Thoracic aorta (tissue), 2 donors: Measurements from ENCODE around the gene PNMT. TPM values are rescaled to one million over a fixed set of nuclear protein-coding genes. Genes with fewer than 3 reads are reported as not detected.
A peak's percentile ranks its signal among the peaks of the same experiment; 100 is the strongest.

Source experiments
- ATAC-seq: fragments of 150-250 bp; one replicate; pipeline ENCODE4 v1.8.0; 2017; ENCODE audit warnings: low read depth; ENCODE audit not compliant: insufficient number of reproducible peaks, low FRiP score
- DNase-seq: peaks from one replicate; pipeline ENCODE4 v3.0.0-alpha.2; 2020; ENCODE audit warnings: low spot score
- H3K27ac ChIP-seq, 2 donors: fragments of 200-600 bp; sonication (generic); 1 replicate in 1 of 2; 2 replicates in 1 of 2; pipeline ENCODE4 v1.5.1; 2016; ENCODE audit warnings: mild to moderate bottlenecking in 2 of 2, moderate library complexity in 2 of 2
- H3K27me3 ChIP-seq: fragments of 200-600 bp; sonication (generic); replicated peaks from 2 replicates; pipeline ENCODE4 v1.6.0; 2016; ENCODE audit warnings: mild to moderate bottlenecking; ENCODE audit not compliant: insufficient read depth
- H3K36me3 ChIP-seq: fragments of 200-600 bp; sonication (generic); one replicate; pipeline ENCODE4 v1.5.1; 2016
- H3K4me1 ChIP-seq, 2 donors: fragments of 200-600 bp; sonication (generic); 1 replicate in 1 of 2; 2 replicates in 1 of 2; pipeline versions ENCODE4 v1.5.1 to v1.6.0; 2016; ENCODE audit warnings: low read depth in 2 of 2, mild to moderate bottlenecking in 1 of 2; ENCODE audit not compliant: control insufficient read depth in 1 of 2
- H3K4me3 ChIP-seq: fragments of 200-600 bp; sonication (generic); 2 replicates; pipeline ENCODE4 v1.5.1; 2016; ENCODE audit warnings: mild to moderate bottlenecking
- H3K9me3 ChIP-seq: fragments of 200-600 bp; sonication (generic); 2 replicates; pipeline ENCODE4 v1.5.1; 2016
- total RNA-seq, 2 donors: library from RNA; depleted of rRNA; stranded (reverse); fragments of >200 nt; gene quantifications; one replicate each; pipeline versions ENCODE4 v1.1.0 to v1.2.3, GENCODE V29; 2016
- TF ChIP-seq, protein P1 (sequence below): fragments of 200-600 bp; sonication (generic); IDR thresholded peaks from one replicate; pipeline ENCODE4 v1.5.1; 2019; ENCODE audit warnings: antibody characterized with exemption

Gene PNMT
- total RNA-seq, 2 donors from 2014 or later = 3.1 to 22.9 TPM

- peak overlapping the region; percentile 59 to 77 for H3K27ac ChIP-seq
- H3K36me3 ChIP-seq = peaks cover 3% of the 10 kb centered on the region
- DNase-seq = no peak
- no peaks in the 10 kb centered on the region for H3K9me3 ChIP-seq
- H3K4me3 ChIP-seq = no peak overlapping the region
- peaks cover 22 to 65% of the 10 kb centered on the region in 2 donors for H3K4me1 ChIP-seq
- H3K27me3 ChIP-seq = no peaks in the 10 kb centered on the region
- TF ChIP-seq, protein P1, sequence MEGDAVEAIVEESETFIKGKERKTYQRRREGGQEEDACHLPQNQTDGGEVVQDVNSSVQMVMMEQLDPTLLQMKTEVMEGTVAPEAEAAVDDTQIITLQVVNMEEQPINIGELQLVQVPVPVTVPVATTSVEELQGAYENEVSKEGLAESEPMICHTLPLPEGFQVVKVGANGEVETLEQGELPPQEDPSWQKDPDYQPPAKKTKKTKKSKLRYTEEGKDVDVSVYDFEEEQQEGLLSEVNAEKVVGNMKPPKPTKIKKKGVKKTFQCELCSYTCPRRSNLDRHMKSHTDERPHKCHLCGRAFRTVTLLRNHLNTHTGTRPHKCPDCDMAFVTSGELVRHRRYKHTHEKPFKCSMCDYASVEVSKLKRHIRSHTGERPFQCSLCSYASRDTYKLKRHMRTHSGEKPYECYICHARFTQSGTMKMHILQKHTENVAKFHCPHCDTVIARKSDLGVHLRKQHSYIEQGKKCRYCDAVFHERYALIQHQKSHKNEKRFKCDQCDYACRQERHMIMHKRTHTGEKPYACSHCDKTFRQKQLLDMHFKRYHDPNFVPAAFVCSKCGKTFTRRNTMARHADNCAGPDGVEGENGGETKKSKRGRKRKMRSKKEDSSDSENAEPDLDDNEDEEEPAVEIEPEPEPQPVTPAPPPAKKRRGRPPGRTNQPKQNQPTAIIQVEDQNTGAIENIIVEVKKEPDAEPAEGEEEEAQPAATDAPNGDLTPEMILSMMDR = no peak
- ATAC-seq = no peak
Observed at GRCh38 chr17:39665642-39666224, 2.5 kb upstream of the PNMT start.

DNA sequence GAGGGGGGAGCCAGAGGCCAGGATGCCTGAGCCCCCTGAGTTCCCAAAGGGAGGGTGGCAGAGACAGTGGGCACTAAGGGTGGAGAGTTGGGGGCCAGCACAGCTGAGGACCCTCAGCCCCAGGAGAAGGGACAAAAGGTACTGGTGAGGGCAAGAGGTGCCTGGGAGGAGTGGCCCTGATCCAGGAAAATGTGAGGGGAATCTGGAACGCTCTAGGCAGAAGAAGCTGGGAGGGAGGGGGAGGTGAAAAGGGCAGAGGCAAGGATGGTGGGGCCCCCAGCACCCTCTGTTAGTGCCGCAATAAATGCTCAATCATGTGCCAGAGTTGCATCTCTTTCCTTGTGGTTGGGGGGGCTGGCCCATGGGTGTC lies 2.0 kb upstream of the PNMT start:
- Histone ChIP-seq H3K27me3 (no peaks in the 10 kb centered on the region), H3K4me3 (peak overlapping the region; percentile 69), H3K36me3 (no peaks in the 10 kb centered on the region), H3K4me1 (peaks cover 22 to 67% of the 10 kb centered on the region in 2 donors), H3K9me3 (no peaks in the 10 kb centered on the region), H3K27ac (peak overlapping the region; percentile 59 to 77)
- DNase-seq (no peak), ATAC-seq (peak; percentile 30)
- TF ChIP-seq, protein P1 = no peak

GRCh38 chr17:39666601-39667261 lies 1.5 kb upstream of the PNMT start:
- no peaks in the 10 kb centered on the region for H3K27me3 ChIP-seq

DNA sequence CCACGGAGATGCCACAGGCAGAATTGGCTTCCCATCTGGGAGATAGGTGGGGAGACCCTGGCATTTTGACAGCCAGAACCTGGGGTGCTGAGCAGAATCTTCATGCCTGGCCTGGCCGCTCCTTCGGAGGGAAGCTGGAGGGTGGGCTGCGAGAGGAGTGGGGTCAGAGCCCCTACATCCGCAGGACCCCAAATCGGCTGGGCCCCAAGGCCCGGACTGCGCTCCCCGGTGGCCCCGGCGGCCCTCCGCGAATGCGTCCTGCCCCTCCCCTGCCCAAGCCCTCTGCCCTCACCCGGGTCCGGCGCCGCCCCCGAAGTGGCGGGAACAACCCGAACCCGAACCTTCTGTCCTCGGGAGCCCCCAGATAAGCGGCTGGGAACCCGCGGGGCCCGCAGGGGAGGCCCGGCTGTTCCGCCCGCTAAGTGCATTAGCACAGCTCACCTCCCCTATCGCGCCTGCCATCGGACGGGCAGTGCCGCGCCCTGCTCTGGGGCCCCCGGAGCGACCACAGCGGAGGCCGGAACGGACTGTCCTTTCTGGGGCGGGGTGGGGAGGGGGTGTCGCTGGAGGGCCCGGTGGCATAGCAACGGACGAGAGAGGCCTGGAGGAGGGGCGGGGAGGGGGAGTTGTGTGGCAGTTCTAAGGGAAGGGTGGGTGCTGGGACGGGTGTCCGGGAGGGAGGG lies 850 bp upstream of the PNMT start:
- no peaks in the 10 kb centered on the region for H3K36me3 ChIP-seq
- H3K9me3 ChIP-seq = no peaks in the 10 kb centered on the region
- peaks cover 22 to 75% of the 10 kb centered on the region in 2 donors for H3K4me1 ChIP-seq
- DNase-seq (no peak), ATAC-seq (no peak)
- peak overlapping the region; percentile 69 for H3K4me3 ChIP-seq
- H3K27me3 ChIP-seq = no peaks in the 10 kb centered on the region
- H3K27ac ChIP-seq = peak overlapping the region; percentile 59 to 77
- TF ChIP-seq, protein P1 = no peak

More at GRCh38 chr17:39666601-39667261, 1.5 kb upstream of the PNMT start:
- TF ChIP-seq, protein P1 = no peak
- Histone ChIP-seq H3K4me1 (peaks cover 22 to 73% of the 10 kb centered on the region in 2 donors), H3K4me3 (peak overlapping the region; percentile 69), H3K27ac (peak overlapping the region; percentile 59 to 77), H3K9me3 (no peaks in the 10 kb centered on the region), H3K36me3 (no peaks in the 10 kb centered on the region)
- peak; percentile 58 for ATAC-seq
- peak; percentile 53 for DNase-seq
